Endothelial cell of umbilical vein (primary cell): Measurements from ENCODE around the gene CEP57L1.

Source experiments
- EZH2 ChIP-seq: IDR thresholded peaks from 2 replicates; pipeline ENCODE4 v1.6.1; 2012; ENCODE audit warnings: borderline replicate concordance, low read depth, mild to moderate bottlenecking, moderate library complexity, low read length, inconsistent platforms; ENCODE audit not compliant: severe bottlenecking
- POLR2A ChIP-seq: IDR thresholded peaks from 2 replicates; pipeline ENCODE4 v1.6.1; 2012; ENCODE audit warnings: low read depth, mild to moderate bottlenecking, control low read depth, low read length
- POLR2AphosphoS5 ChIP-seq: IDR thresholded peaks from 2 replicates; pipeline ENCODE4 v1.6.1; 2012; ENCODE audit warnings: low read depth, mild to moderate bottlenecking, control low read depth, low read length, moderate library complexity; ENCODE audit not compliant: insufficient read depth

- TF ChIP-seq EZH2 (no peak), POLR2AphosphoS5 (no peak), POLR2A (no peak)
These were observed 92.2 kb downstream of the CEP57L1 start for GRCh38 chr6:109187399-109188114.
